Keratinocyte (primary cell): ENCODE data around the gene STMND1. TPM values are rescaled to one million over a fixed set of nuclear protein-coding genes. Genes with fewer than 3 reads are reported as not detected.
"Not testable (repeated sequence)": the region's sequence is repeated elsewhere in the genome, so short reads cannot be mapped to it uniquely, and the experiment has no call there.

Experiments used
- DNase-seq: peaks from one replicate; pipeline ENCODE4 v3.0.0-alpha.2; 2011; ENCODE audit warnings: low read depth, missing footprints, low spot score
- FAIRE-seq: peaks from 2 replicates; lab custom pipeline; 2011; peaks lifted over from hg19 to GRCh38; lab: Jason Lieb, UNC
- H2AFZ ChIP-seq: 2 replicates; pipeline ENCODE4 v1.6.0; 2012; ENCODE audit warnings: low read length, control low read depth, inconsistent platforms; ENCODE audit not compliant: control insufficient read depth
- H3K27ac ChIP-seq: 2 replicates; pipeline ENCODE4 v1.5.1; 2011; ENCODE audit warnings: low read length; ENCODE audit not compliant: control insufficient read depth, insufficient read depth
- H3K27me3 ChIP-seq: 3 replicates; pipeline ENCODE4 v1.6.0; 2011; ENCODE audit warnings: low read length; ENCODE audit not compliant: control insufficient read depth, insufficient read depth; ENCODE audit errors: extremely low read depth
- H3K36me3 ChIP-seq, 2 experiments: 2 replicates in 1 of 2; 3 replicates in 1 of 2; pipeline ENCODE4 v1.5.1; 2011; ENCODE audit warnings: low read length in 2 of 2, mild to moderate bottlenecking in 1 of 2; ENCODE audit not compliant: control insufficient read depth in 2 of 2, insufficient read depth in 2 of 2; ENCODE audit errors: extremely low read depth in 1 of 2
- H3K4me1 ChIP-seq: 3 replicates; pipeline ENCODE4 v1.5.1; 2011; ENCODE audit warnings: low read length; ENCODE audit not compliant: control insufficient read depth, insufficient read depth; ENCODE audit errors: extremely low read depth
- H3K4me2 ChIP-seq: 3 replicates; pipeline ENCODE4 v1.6.0; 2011; ENCODE audit warnings: low read depth, low read length; ENCODE audit not compliant: control insufficient read depth, insufficient read depth; ENCODE audit errors: extremely low read depth
- H3K4me3 ChIP-seq, 3 experiments: fragments of 200-600 bp in 1 of 3; sonication (generic) in 1 of 3; 2 replicates in 2 of 3; 3 replicates in 1 of 3; pipeline ENCODE4 v1.5.1; 2011 to 2016; ENCODE audit warnings: low read length in 3 of 3, mild to moderate bottlenecking in 3 of 3, control low read depth in 2 of 3, inconsistent platforms in 1 of 3, low read depth in 1 of 3, mixed read lengths in 1 of 3, mixed run types in 1 of 3, moderate library complexity in 1 of 3; ENCODE audit not compliant: control insufficient read depth in 2 of 3, insufficient read depth in 2 of 3; ENCODE audit errors: extremely low read depth in 1 of 3
- H3K79me2 ChIP-seq: 2 replicates; pipeline ENCODE4 v1.6.0; 2012; ENCODE audit warnings: low read length; ENCODE audit not compliant: control insufficient read depth, insufficient read depth
- H3K9ac ChIP-seq: 3 replicates; pipeline ENCODE4 v1.6.0; 2011; ENCODE audit warnings: low read length; ENCODE audit not compliant: control insufficient read depth, insufficient read depth; ENCODE audit errors: extremely low read depth
- H3K9me1 ChIP-seq: 3 replicates; pipeline ENCODE4 v1.6.0; 2011; ENCODE audit warnings: low read length; ENCODE audit not compliant: control insufficient read depth, insufficient read depth; ENCODE audit errors: extremely low read depth
- H3K9me3 ChIP-seq: 2 replicates; pipeline ENCODE4 v1.5.1; 2012; ENCODE audit warnings: low read depth, low read length; ENCODE audit not compliant: control insufficient read depth
- H4K20me1 ChIP-seq: 3 replicates; pipeline ENCODE4 v1.6.0; 2011; ENCODE audit warnings: low read length; ENCODE audit not compliant: control insufficient read depth, insufficient read depth; ENCODE audit errors: extremely low read depth
- CTCF ChIP-seq, 3 experiments: IDR thresholded peaks in 1 of 3; conservative IDR thresholded peaks in 1 of 3; optimal IDR thresholded peaks in 1 of 3; 2 replicates in 2 of 3; 3 replicates in 1 of 3; pipeline versions ENCODE3 to v1.5.1; 2011; ENCODE audit warnings: low read length in 3 of 3, mild to moderate bottlenecking in 3 of 3, moderate library complexity in 2 of 3, control low read depth in 1 of 3, inconsistent platforms in 1 of 3; ENCODE audit not compliant: insufficient read depth in 2 of 3; ENCODE audit errors: extremely low read depth in 1 of 3
- EZH2 ChIP-seq: IDR thresholded peaks from one replicate; pipeline ENCODE4 v1.6.1; 2012; ENCODE audit warnings: inconsistent platforms, mild to moderate bottlenecking, low read length, moderate library complexity
- dilution Hi-C: fragments of 300-500 bp; cut with MboI; formaldehyde crosslinking; loops from one replicate; pipeline ENCODE4 v1.7.0; 2020; ENCODE audit warnings: low sequenced_read_pairs; ENCODE audit not compliant: extremely low pct_ligation_motif_present
- polyA plus RNA-seq, 5 experiments: library from polyadenylated mRNA; depleted of rRNA in 3 of 5; stranded (reverse) in 3 of 5; stranded (forward) in 1 of 5; unstranded in 1 of 5; fragments of >200 nt; gene quantifications; 1 replicate in 1 of 5; 2 replicates in 3 of 5; 3 replicates in 1 of 5; pipeline versions ENCODE4 v1.2.1 to v1.2.3, GENCODE V29; 2011 to 2012; ENCODE audit warnings: missing spikeins in 2 of 5, low read depth in 1 of 5, low replicate concordance in 1 of 5

STMND1 gene
- polyA plus RNA-seq, 1 donor (not counting 4 experiments of a cell fraction or from before 2014, with no cell fraction given), result not detected

- H3K79me2 ChIP-seq, H3K27ac ChIP-seq, FAIRE-seq, DNase-seq, H3K9ac ChIP-seq, H4K20me1 ChIP-seq, H3K4me2 ChIP-seq, H3K9me1 ChIP-seq, H3K36me3 ChIP-seq, H2AFZ ChIP-seq, H3K4me3 ChIP-seq, H3K9me3 ChIP-seq, dilution Hi-C loops, H3K4me1 ChIP-seq, H3K27me3 ChIP-seq: not testable (repeated sequence)
Measured at GRCh38 chr6:17073596-17073995, 28.3 kb upstream of the STMND1 start.

GRCh38 chr6:17081273-17081672 lies 20.6 kb upstream of the STMND1 start:
- dilution Hi-C loops, result no loop called here
- H3K27me3 ChIP-seq, result no peaks in the 10 kb centered on the region
- H2AFZ ChIP-seq, result no peak overlapping the region
- no peaks in the 10 kb centered on the region for H3K36me3 ChIP-seq
- no peaks in the 10 kb centered on the region for H3K9me1 ChIP-seq
- H3K79me2 ChIP-seq, result no peaks in the 10 kb centered on the region
- no peak for DNase-seq
- FAIRE-seq, result no peak
- no peaks in the 10 kb centered on the region for H3K4me1 ChIP-seq
- H3K9me3 ChIP-seq, result no peaks in the 10 kb centered on the region
- H3K27ac ChIP-seq, result no peak overlapping the region
- H3K4me3 ChIP-seq, result no peak overlapping the region
- H4K20me1 ChIP-seq, result no peaks in the 10 kb centered on the region
- H3K9ac ChIP-seq, result no peak overlapping the region
- TF ChIP-seq EZH2 (no peak), CTCF (optimal IDR thresholded peaks at IDR 0.05 in 1 of 3, IDR thresholded peaks at IDR 0.05 in 1 of 3, conservative IDR thresholded peaks at IDR 0.05 in 1 of 3; ENCODE audit: extremely low read depth in 1 of 3, insufficient read depth in 2 of 3, low read length in 3 of 3) (no peak)
- H3K4me2 ChIP-seq, result no peak overlapping the region

- H3K4me3 ChIP-seq, result no peak overlapping the region
- TF ChIP-seq EZH2, result no peak
- no peak for TF ChIP-seq CTCF (optimal IDR thresholded peaks at IDR 0.05 in 1 of 3, IDR thresholded peaks at IDR 0.05 in 1 of 3, conservative IDR thresholded peaks at IDR 0.05 in 1 of 3; ENCODE audit: extremely low read depth in 1 of 3, insufficient read depth in 2 of 3, low read length in 3 of 3)
- H3K9ac ChIP-seq, result no peak overlapping the region
- no peak overlapping the region for H3K27ac ChIP-seq
- no peak overlapping the region for H3K4me2 ChIP-seq
- no peaks in the 10 kb centered on the region for H3K36me3 ChIP-seq
- no peaks in the 10 kb centered on the region for H3K9me3 ChIP-seq
- H2AFZ ChIP-seq, result no peak overlapping the region
- H3K79me2 ChIP-seq, result no peaks in the 10 kb centered on the region
- no peaks in the 10 kb centered on the region for H3K9me1 ChIP-seq
- FAIRE-seq (no peak), DNase-seq (no peak)
- no peaks in the 10 kb centered on the region for H3K4me1 ChIP-seq
- H3K27me3 ChIP-seq, result no peaks in the 10 kb centered on the region
- dilution Hi-C loops, result no loop called here
- H4K20me1 ChIP-seq, result no peaks in the 10 kb centered on the region
Measured at GRCh38 chr6:17081860-17082508, 19.9 kb upstream of the STMND1 start.
